DND-41 (cell line): ENCODE data around the gene CREB3L2.

Experiments
- CTCF ChIP-seq: IDR thresholded peaks from 2 replicates; pipeline ENCODE4 v1.5.1; 2012; ENCODE audit warnings: borderline replicate concordance, low read length, moderate library complexity, mild to moderate bottlenecking; ENCODE audit not compliant: poor library complexity, severe bottlenecking; ENCODE audit errors: extremely low read depth
- EZH2 ChIP-seq: IDR thresholded peaks from 3 replicates; pipeline ENCODE4 v1.6.1; 2012; ENCODE audit warnings: borderline replicate concordance, low read depth, mild to moderate bottlenecking, moderate library complexity, low read length, inconsistent platforms; ENCODE audit not compliant: severe bottlenecking

GRCh38 chr7:138006106-138006505 lies 4.2 kb upstream of the CREB3L2 start:
- TF ChIP-seq CTCF (no peak), EZH2 (no peak)
